Measurements from ENCODE around the gene HDAC9. TPM values are rescaled to one million over a fixed set of nuclear protein-coding genes. Genes with fewer than 3 reads are reported as not detected.

Gene HDAC9
- total RNA-seq, 4 donors from 2014 or later, result 1.2 to 8.0 (median 1.6) TPM

DNA sequence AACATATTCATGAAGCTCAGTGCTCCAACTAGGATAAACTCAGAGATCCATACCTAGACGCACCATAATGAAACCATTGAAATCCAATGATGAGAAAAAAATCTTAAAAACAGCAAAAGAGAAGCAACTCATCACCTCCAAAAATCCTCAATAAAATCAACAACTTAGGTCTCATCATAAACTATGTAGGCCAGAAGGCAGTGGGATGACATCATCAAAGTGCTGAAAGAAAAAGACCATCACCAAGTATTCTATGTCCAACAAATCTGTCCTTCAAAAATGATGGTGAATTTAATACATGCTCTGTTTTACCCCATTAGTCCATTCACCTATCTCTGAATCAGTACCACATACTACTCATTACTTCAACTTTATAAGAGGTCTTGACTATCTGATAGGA, 304.4 kb downstream of the HDAC9 start:
- Histone ChIP-seq H3K4me3 (no peak overlapping the region), H3K27ac (no peak overlapping the region), H3K36me3 (no peaks in the 10 kb centered on the region), H3K9me3 (no peaks in the 10 kb centered on the region), H3K4me1 (no peaks in the 10 kb centered on the region), H3K27me3 (no peaks in the 10 kb centered on the region)
- TF ChIP-seq POLR2A (IDR thresholded peaks at IDR 0.05), result no peak
- TF ChIP-seq, protein P1, sequence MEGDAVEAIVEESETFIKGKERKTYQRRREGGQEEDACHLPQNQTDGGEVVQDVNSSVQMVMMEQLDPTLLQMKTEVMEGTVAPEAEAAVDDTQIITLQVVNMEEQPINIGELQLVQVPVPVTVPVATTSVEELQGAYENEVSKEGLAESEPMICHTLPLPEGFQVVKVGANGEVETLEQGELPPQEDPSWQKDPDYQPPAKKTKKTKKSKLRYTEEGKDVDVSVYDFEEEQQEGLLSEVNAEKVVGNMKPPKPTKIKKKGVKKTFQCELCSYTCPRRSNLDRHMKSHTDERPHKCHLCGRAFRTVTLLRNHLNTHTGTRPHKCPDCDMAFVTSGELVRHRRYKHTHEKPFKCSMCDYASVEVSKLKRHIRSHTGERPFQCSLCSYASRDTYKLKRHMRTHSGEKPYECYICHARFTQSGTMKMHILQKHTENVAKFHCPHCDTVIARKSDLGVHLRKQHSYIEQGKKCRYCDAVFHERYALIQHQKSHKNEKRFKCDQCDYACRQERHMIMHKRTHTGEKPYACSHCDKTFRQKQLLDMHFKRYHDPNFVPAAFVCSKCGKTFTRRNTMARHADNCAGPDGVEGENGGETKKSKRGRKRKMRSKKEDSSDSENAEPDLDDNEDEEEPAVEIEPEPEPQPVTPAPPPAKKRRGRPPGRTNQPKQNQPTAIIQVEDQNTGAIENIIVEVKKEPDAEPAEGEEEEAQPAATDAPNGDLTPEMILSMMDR (IDR thresholded peaks at IDR 0.05), result no peak
- WGBS, 2 donors, result 76 to 85% methylated on average over 1 of the region's 1 CpG
- intact Hi-C loops (cut with DNase I), result no loop called here
- no peak for DNase-seq

GRCh38 chr7:18803923-18804322, 308.4 kb downstream of the HDAC9 start:
- WGBS, 2 donors, result 40 to 58% methylated on average over 1 of the region's 1 CpG
- TF ChIP-seq, protein P1 (IDR thresholded peaks at IDR 0.05), result no peak
- no peak for TF ChIP-seq POLR2A (IDR thresholded peaks at IDR 0.05)

DNA sequence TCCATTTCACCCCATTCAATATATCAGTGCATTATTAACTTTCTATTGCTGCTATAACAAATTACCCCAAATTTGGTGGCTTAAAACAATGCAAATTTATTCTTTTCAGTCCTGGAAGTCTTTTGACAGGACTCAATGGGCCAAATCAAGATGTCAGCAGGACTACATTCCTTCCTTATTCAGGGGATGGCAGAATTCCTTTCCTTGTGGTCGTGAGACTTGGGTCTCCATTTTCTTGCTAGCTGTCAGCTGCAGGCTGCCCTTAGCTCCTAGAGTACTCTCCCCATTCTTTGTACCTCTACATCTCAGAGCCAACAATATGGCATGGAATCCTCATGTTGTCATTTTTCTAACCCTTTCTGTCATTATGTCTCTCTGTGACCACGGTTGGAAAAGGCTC, 310.6 kb downstream of the HDAC9 start:
- intact Hi-C loops (cut with DNase I), result no loop called here

More at GRCh38 chr7:18803923-18804322, 308.4 kb downstream of the HDAC9 start:
- H3K4me3 ChIP-seq, result no peak overlapping the region
- DNase-seq, result no peak
- no peaks in the 10 kb centered on the region for H3K27me3 ChIP-seq
- no peak overlapping the region for H3K27ac ChIP-seq
- no peaks in the 10 kb centered on the region for H3K9me3 ChIP-seq
- intact Hi-C loops (cut with DNase I), result no loop called here
- no peaks in the 10 kb centered on the region for H3K4me1 ChIP-seq
- H3K36me3 ChIP-seq, result no peaks in the 10 kb centered on the region

GRCh38 chr7:18808026-18808425, 312.5 kb downstream of the HDAC9 start:
- Histone ChIP-seq H3K4me1 (no peaks in the 10 kb centered on the region), H3K27ac (no peak overlapping the region), H3K4me3 (no peak overlapping the region), H3K9me3 (peaks cover 0 to under 1% (median 0%) of the 10 kb centered on the region in 3 donors), H3K27me3 (no peaks in the 10 kb centered on the region), H3K36me3 (no peaks in the 10 kb centered on the region)
- DNase-seq, result no peak
- TF ChIP-seq, protein P1 (IDR thresholded peaks at IDR 0.05), result no peak
- no peak for TF ChIP-seq POLR2A (IDR thresholded peaks at IDR 0.05)
- WGBS, 2 donors, result 75 to 77% methylated on average over 2 to 3 of the region's 3 CpGs
- intact Hi-C loops (cut with DNase I), result no loop called here

More for the DNA sequence above, 310.6 kb downstream of the HDAC9 start:
- H3K9me3 ChIP-seq, result no peaks in the 10 kb centered on the region
- TF ChIP-seq POLR2A (IDR thresholded peaks at IDR 0.05), result no peak
- TF ChIP-seq, protein P1 (IDR thresholded peaks at IDR 0.05), result no peak
- H3K27ac ChIP-seq, result no peak overlapping the region
- no peaks in the 10 kb centered on the region for H3K36me3 ChIP-seq
- H3K4me1 ChIP-seq, result no peaks in the 10 kb centered on the region
- no peak overlapping the region for H3K4me3 ChIP-seq
- 70 to 92% methylated on average over 2 of the region's 2 CpGs for WGBS, 2 donors
- DNase-seq, result no peak
- H3K27me3 ChIP-seq, result no peaks in the 10 kb centered on the region

DNA sequence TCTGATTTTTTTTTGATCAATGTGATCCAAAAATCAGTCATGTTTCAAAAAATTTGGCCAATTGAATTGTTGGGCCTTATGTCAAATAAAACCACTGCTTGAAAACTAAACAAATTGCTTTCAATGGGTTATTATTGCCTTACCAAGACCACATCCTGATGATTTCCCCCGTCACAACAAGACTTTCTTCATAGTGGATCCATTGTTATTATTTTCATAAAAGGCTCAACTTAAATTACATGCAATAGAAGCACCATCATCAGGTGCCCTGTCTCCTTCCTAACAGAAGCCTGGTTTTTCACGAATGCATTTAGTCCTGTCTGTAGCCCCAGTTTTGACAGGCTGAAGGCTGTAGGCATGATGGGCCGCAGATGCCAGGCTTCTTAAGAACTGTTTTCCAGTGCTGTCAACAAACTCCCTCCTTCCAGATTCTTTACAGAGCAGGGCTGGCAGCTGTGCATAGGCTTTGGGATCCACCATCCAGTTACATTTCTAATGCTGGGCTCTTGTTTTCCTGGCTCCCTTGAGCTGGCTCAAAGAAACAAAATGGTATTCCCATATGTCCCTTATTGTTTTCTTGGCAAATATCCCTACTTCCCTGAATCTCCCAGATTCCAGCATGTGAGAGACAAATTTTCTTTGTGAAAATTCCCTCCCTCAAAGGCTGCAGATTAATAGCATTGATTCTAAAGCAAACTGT, 319.9 kb downstream of the HDAC9 start:
- H3K27me3 ChIP-seq, result no peaks in the 10 kb centered on the region
- peaks cover 0 to 4% (median 0%) of the 10 kb centered on the region in 3 donors for H3K4me1 ChIP-seq
- TF ChIP-seq POLR2A (IDR thresholded peaks at IDR 0.05), result no peak
- TF ChIP-seq, protein P1 (IDR thresholded peaks at IDR 0.05), result no peak
- 86 to 89% methylated on average over 3 of the region's 3 CpGs for WGBS, 2 donors
- H3K27ac ChIP-seq, result no peak overlapping the region
- H3K4me3 ChIP-seq, result no peak overlapping the region
- H3K9me3 ChIP-seq, result peaks cover 0 to 5% (median 0%) of the 10 kb centered on the region in 3 donors
- DNase-seq, result no peak
- H3K36me3 ChIP-seq, result no peaks in the 10 kb centered on the region
- intact Hi-C loops (cut with DNase I), result no loop called here
